H4 (cell line): Measurements from ENCODE around the gene TDG. TPM values are rescaled to one million over a fixed set of nuclear protein-coding genes. Genes with fewer than 3 reads are reported as not detected.
A peak's percentile ranks its signal among the peaks of the same experiment; 100 is the strongest.

Experiments
- DNase-seq: peaks from one replicate; pipeline ENCODE4 v3.0.0-alpha.2; 2015; ENCODE audit warnings: low spot score
- total RNA-seq: library from RNA; depleted of rRNA; stranded (reverse); fragments of >200 nt; shearing (Covaris generic); gene quantifications from 2 replicates; pipeline ENCODE4 v1.2.3, GENCODE V29; 2014; rRNA removed

Gene TDG
- total RNA-seq, result 34.2 and 39.0 TPM in 2 replicates

DNA sequence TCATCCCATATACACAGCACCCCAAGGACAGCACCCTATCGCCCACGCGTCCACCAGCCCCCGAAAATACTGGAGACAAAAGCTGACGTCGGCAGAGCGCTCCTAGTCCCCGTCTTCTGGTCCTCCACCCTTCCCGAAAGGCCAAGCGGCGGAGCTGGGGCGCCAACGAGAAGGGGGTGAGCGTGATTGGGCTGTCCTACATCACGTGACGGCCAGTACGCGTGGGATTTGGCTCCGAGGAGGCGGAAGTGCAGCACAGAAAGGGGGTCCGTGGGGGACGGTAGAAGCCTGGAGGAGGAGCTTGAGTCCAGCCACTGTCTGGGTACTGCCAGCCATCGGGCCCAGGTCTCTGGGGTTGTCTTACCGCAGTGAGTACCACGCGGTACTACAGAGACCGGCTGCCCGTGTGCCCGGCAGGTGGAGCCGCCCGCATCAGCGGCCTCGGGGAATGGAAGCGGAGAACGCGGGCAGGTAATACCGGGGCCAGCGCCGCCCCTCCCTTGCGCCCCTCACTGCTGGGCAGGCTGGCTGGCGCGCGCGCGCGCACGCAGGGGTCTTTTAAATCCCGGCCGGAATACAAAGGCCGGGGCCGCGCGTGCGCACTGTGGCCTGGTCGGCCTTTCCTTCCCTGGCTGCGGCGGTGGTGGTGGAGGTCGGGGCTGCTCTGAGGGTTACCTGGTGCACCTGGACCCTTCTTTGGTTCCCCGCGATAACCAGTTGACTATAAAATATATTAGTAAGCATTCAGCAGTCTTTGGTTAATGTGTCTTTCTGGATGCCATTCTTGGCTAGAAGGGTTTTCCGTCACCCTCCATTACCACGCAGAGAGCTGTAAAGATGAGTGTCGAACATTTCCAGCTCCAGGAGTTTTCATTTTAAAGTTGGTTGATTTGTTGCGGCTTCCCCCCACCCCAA lies at the start of gene TDG:
Gene TDG (plus strand): TSS at position 283 of the 915 bp plus-strand sequence. CDS start 166 bp downstream, at position 449.
- peak; percentile 99 for DNase-seq

- DNase-seq, result no peak
These were observed 47.8 kb upstream of the TDG start for GRCh38 chr12:103917873-103918272.

- peak; percentile 84 for DNase-seq
These were observed 40.7 kb upstream of the TDG start for GRCh38 chr12:103924761-103925641.

GRCh38 chr12:103928682-103929045 lies 37.0 kb upstream of the TDG start:
- no peak for DNase-seq

GRCh38 chr12:103929046-103929783 lies 36.5 kb upstream of the TDG start:
- DNase-seq, result peak; percentile 86

DNA sequence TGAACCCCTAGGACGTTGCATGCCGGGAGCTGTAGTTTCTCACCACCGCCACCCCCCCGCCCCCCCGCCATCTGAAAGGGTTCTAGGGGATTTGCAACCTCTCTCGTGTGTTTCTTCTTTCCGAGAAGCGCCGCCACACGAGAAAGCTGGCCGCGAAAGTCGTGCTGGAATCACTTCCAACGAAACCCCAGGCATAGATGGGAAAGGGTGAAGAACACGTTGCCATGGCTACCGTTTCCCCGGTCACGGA lies 36.0 kb upstream of the TDG start:
- DNase-seq, result no peak

- peak; percentile 100 for DNase-seq
These were observed 35.5 kb upstream of the TDG start, which contains the start of gene HSP90B1 for GRCh38 chr12:103930034-103930786. Gene HSP90B1 (plus strand): TSS chr12:103930410. CDS start chr12:103930516, 106 bp downstream.

DNA sequence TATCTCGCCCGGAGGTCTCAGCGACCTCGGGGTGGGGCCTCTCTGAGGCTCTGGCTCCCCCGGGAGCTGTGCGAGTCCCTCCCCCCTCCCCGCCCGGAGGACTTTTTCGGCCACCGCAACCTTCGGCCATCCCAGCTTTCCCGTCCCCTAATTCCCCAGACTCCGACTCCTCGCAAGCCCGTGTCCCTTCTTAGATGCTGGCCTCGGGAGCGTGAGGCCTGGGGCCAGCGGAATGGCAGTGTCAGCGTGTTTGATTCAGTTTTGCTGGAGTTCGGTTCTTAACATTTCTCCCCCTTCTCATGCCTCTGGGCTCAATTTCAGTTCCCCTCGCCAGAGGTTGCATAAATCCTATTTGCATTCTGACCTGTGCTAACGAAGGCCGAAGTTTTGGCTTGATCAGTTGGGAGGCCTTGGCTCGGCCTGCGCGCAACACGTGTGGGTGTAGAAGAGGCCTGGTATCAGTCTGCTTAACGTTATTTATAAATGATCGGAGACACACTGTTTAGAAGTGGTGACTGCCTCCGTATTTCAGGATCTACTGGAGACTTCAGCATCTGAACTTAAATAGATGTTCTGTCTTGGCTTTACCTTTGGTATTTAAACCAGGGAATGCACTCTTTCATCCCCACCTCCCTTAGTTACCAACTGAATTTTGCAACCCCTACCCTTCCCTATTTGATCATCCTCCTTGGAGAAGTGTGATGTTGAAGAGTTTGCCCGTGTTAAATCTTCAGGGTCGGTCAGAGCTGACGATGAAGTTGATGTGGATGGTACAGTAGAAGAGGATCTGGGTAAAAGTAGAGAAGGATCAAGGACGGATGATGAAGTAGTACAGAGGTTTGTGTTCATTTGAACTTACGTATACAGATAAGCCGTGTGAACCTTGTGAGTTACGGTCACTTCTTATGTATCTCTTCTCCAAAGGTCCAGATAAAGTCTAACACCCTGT lies 34.6 kb upstream of the TDG start:
- DNase-seq, result no peak

DNA sequence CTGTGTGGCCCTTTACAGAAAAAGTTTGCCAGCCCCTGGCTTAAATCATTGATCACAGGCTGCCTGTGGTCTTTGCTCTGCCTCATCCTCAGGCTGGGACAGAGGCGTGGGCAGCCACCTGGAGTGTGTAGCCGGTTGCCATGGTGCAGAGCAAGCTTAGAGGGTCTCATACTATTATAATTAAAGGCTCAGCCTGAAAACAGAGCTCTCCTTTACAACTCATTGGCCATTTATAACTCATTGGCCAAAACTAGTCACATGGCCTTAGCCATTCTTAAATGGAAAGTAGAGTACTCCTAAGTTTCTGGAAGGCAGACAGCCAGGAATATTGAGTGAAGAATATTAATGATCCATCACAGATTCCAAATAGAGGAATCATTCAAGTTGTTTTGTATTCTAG lies 32.4 kb upstream of the TDG start:
- DNase-seq, result no peak

- DNase-seq, result no peak
These were observed 29.0 kb upstream of the TDG start for GRCh38 chr12:103936679-103937078.

- no peak for DNase-seq
These were observed 20.7 kb upstream of the TDG start for GRCh38 chr12:103944964-103945363.

GRCh38 chr12:103947871-103948555 lies 17.7 kb upstream of the TDG start:
- no peak for DNase-seq

DNA sequence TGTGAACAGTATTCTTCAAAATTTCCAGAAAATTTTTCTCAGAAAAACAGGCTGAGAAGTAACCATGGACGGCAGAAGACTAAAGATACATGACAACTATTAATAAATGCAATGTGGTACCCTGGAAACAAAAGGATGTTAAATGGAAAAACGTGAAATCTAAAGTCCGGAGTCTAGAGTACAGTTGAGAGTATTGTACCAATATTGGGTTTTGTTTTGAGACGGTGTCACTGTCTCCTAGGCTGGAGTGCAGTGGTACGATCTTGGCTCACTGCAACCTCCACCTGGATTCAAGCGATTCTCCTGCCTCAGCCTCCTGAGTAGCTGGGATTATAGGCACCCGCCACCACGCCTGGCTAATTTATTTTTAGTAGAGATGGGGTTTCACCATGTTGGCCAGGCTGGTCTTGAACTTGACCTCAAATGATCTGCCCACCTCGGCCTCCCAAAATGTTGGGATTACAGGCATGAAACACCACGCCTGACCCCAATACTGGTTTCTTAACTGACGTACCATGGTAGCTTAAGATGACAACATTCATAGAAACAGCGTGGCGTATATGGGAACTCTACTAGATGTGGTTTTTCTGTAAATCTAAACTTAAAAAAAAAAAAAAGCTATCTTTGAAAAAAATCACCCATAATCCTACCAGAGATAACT lies 16.8 kb upstream of the TDG start:
- DNase-seq, result no peak

DNA sequence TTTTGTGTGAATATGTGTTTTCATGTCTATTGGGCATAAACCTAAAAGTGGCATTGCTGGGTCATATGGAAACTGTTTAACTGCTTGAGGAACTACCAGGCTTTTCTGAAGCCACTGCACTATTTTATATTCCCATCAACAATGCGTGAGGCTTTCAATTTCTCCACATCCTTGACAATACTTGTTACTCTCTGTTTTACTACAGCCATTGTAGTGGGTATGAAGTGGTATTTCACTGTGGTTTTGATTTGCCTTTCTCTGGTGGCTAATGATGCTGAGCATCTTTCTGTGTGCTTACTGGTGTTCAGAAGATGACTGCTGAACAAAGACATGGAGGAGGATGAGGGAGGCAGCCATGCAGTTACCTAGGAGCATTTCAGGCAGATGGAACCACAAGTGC lies 13.2 kb upstream of the TDG start:
- no peak for DNase-seq

GRCh38 chr12:103955811-103956508 lies 9.7 kb upstream of the TDG start:
- no peak for DNase-seq

DNA sequence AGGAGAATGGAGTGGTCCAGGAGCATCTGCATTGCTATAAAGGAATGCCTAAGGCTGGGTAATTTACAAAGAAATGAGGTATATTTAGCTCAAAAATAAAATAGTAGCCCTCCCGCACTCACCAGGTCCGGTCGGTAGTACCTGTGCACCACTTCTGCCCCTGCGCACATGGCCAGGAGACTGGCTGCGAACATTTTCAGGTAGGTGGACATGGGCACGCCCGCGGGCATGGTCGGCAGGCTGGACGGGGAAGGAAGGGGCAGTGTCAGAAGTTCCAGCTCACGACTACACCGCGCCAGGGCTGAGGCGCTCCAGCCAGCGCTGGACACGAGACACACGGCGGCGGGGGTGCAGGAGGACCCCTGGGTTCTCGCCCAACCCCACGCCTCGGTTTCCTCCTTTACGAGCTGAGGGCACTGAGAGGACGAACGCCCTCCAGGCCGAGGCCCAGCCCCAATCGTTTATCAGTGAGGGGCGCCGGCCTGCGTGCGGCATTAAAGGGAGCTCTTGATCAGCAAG lies 9.1 kb upstream of the TDG start:
- no peak for DNase-seq

GRCh38 chr12:103957865-103958388 lies 7.7 kb upstream of the TDG start:
- no peak for DNase-seq

DNA sequence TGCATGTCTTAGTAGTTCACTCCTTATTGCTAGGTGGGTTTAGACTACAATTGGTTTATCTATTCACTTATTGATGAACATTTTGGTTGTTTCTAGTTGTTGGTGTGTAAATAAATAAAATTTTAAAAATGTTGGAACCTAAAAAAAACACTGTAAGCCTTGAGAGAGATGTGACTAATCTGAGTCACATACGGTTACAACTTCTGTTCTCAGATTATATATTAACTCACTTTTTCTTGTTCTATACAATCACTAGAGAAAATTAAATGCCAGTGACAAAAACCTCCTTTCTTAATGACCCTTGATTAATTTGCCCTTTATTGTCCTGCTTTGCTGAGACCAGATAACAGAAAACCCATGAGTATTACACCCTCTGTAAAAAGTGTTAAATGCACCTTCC lies 7.1 kb upstream of the TDG start:
- no peak for DNase-seq
